ENCODE measurements around the gene FZD10.

GRCh38 chr12:130117233-130117632 is 45.0 kb upstream of the FZD10 start:
- no peak for TF ChIP-seq POLR2AphosphoS5 (IDR thresholded peaks at IDR 0.05; ENCODE audit: low read depth, low read length)
- TF ChIP-seq TAF1 (IDR thresholded peaks at IDR 0.05; ENCODE audit: borderline replicate concordance, low read depth, low read length): no peak
